ENCODE data around the gene GTSF1L.

DNA sequence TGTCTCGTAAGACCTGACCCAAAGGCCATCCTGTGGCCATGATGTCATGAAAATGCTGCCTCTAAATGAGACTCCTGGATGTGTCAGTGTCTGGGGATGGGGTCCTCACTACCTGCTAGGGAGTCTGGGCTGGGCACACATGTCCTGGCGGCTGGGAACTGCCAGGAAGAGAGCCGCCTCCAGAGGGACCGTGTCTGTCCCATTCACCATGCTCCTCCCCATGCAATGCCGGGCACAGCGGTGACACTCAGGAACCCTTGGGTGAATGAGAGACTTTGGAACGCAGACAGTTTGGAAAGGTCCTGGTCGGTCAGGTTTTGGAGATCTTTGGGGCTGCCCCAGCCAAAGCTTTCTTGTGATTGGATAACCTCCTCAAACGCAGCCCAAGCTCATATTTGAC lies 40.1 kb upstream of the GTSF1L start:
- TF ChIP-seq, protein P1, sequence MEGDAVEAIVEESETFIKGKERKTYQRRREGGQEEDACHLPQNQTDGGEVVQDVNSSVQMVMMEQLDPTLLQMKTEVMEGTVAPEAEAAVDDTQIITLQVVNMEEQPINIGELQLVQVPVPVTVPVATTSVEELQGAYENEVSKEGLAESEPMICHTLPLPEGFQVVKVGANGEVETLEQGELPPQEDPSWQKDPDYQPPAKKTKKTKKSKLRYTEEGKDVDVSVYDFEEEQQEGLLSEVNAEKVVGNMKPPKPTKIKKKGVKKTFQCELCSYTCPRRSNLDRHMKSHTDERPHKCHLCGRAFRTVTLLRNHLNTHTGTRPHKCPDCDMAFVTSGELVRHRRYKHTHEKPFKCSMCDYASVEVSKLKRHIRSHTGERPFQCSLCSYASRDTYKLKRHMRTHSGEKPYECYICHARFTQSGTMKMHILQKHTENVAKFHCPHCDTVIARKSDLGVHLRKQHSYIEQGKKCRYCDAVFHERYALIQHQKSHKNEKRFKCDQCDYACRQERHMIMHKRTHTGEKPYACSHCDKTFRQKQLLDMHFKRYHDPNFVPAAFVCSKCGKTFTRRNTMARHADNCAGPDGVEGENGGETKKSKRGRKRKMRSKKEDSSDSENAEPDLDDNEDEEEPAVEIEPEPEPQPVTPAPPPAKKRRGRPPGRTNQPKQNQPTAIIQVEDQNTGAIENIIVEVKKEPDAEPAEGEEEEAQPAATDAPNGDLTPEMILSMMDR (IDR thresholded peaks at IDR 0.05), result no peak
- TF ChIP-seq POLR2A (IDR thresholded peaks at IDR 0.05) (no peak), POLR2AphosphoS5 (IDR thresholded peaks at IDR 0.05) (no peak), EP300 (IDR thresholded peaks at IDR 0.05; ENCODE audit: low read depth) (no peak)

Measured in transverse colon (tissue), 4 donors.